Activated CD4-positive, alpha-beta T cell treated with anti-CD3 and anti-CD28 coated beads for 24 hours (primary cell): ENCODE measurements around the gene COL9A2.

Source experiments
- DNase-seq, 2 donors: peaks; one replicate each; pipeline ENCODE4 v3.0.0-alpha.2; 2020; ENCODE audit warnings: low read depth in 2 of 2

The COL9A2 gene

GRCh38 chr1:40303051-40303771 lies 13.9 kb downstream of the COL9A2 start:
- DNase-seq, result no peak

GRCh38 chr1:40302475-40302874 lies 14.6 kb downstream of the COL9A2 start:
- DNase-seq, result no peak

GRCh38 chr1:40301541-40302299 lies 15.4 kb downstream of the COL9A2 start:
- no peak for DNase-seq

GRCh38 chr1:40301066-40301465 lies 16.0 kb downstream of the COL9A2 start:
- DNase-seq, result no peak

GRCh38 chr1:40300651-40301050 lies 16.4 kb downstream of the COL9A2 start:
- no peak for DNase-seq

GRCh38 chr1:40300249-40300567 lies 16.9 kb downstream of the COL9A2 start:
- DNase-seq, result no peak

GRCh38 chr1:40299366-40300248 lies 17.5 kb downstream of the COL9A2 start:
- DNase-seq, result no peak

GRCh38 chr1:40291293-40291692 lies 25.8 kb downstream of the COL9A2 start:
- DNase-seq, result no peak

GRCh38 chr1:40281853-40282252 lies 35.2 kb downstream of the COL9A2 start:
- no peak for DNase-seq

- DNase-seq, result no peak
Observed at GRCh38 chr1:40276122-40276521, 41.0 kb downstream of the COL9A2 start.

- no peak for DNase-seq
Observed at GRCh38 chr1:40274331-40274730, 42.8 kb downstream of the COL9A2 start.

- no peak for DNase-seq
Observed at GRCh38 chr1:40273547-40274166, 43.4 kb downstream of the COL9A2 start.

GRCh38 chr1:40272653-40273213 lies 44.4 kb downstream of the COL9A2 start:
- DNase-seq, result no peak

GRCh38 chr1:40270152-40270834 lies 46.8 kb downstream of the COL9A2 start:
- no peak for DNase-seq

- no peak for DNase-seq
Observed at GRCh38 chr1:40268211-40268610, 48.9 kb downstream of the COL9A2 start.

- no peak for DNase-seq
Observed at GRCh38 chr1:40267767-40268187, 49.3 kb downstream of the COL9A2 start.

GRCh38 chr1:40266786-40267535 lies 50.1 kb downstream of the COL9A2 start:
- no peak for DNase-seq

GRCh38 chr1:40265919-40266318 lies 51.2 kb downstream of the COL9A2 start:
- DNase-seq, result no peak

GRCh38 chr1:40265298-40265697 lies 51.8 kb downstream of the COL9A2 start:
- no peak for DNase-seq

GRCh38 chr1:40264354-40264781 lies 52.7 kb downstream of the COL9A2 start:
- DNase-seq, result peak in 1 of 2 donors; percentile 15
